KMS-11 (cell line): ENCODE measurements around the gene ACP2.

Experiments used
- H2AFZ ChIP-seq: fragments of 200-600 bp; sonication (generic); 2 replicates; pipeline ENCODE4 v1.6.1; 2016; ENCODE audit warnings: antibody characterized with exemption, mixed run types, low read depth
- H3K27ac ChIP-seq: fragments of 200-600 bp; sonication (generic); 2 replicates; pipeline ENCODE4 v1.6.1; 2016; ENCODE audit warnings: mild to moderate bottlenecking, mixed run types
- H3K27me3 ChIP-seq: fragments of 200-600 bp; sonication (generic); 2 replicates; pipeline ENCODE4 v1.6.1; 2017; ENCODE audit warnings: mild to moderate bottlenecking, low read depth, mixed run types, moderate library complexity; ENCODE audit not compliant: insufficient read depth
- H3K36me3 ChIP-seq: fragments of 200-600 bp; sonication (generic); 2 replicates; pipeline ENCODE4 v1.6.1; 2017; ENCODE audit warnings: mild to moderate bottlenecking, mixed run types; ENCODE audit not compliant: insufficient read depth
- H3K4me1 ChIP-seq: fragments of 200-600 bp; sonication (generic); 2 replicates; pipeline ENCODE4 v1.6.1; 2016; ENCODE audit warnings: mild to moderate bottlenecking, low read depth, mixed run types; ENCODE audit not compliant: poor library complexity, severe bottlenecking
- H3K4me2 ChIP-seq: fragments of 200-600 bp; sonication (generic); 2 replicates; pipeline ENCODE4 v1.7.0; 2016; ENCODE audit warnings: mild to moderate bottlenecking, mixed run types
- H3K4me3 ChIP-seq: fragments of 200-600 bp; sonication (generic); IDR thresholded peaks from 2 replicates; pipeline ENCODE4 v1.6.1; 2017; ENCODE audit warnings: low read depth, low read length, mixed read lengths; ENCODE audit not compliant: insufficient read depth
- H3K79me2 ChIP-seq: fragments of 200-600 bp; sonication (generic); 2 replicates; pipeline ENCODE4 v1.6.1; 2016; ENCODE audit warnings: low read depth, mixed run types; ENCODE audit not compliant: insufficient read depth
- H3K9ac ChIP-seq: fragments of 200-600 bp; sonication (generic); 2 replicates; pipeline ENCODE4 v1.6.1; 2016; ENCODE audit warnings: mild to moderate bottlenecking, mixed run types
- H4K20me1 ChIP-seq: fragments of 200-600 bp; sonication (generic); 2 replicates; pipeline ENCODE4 v1.6.1; 2016; ENCODE audit warnings: mild to moderate bottlenecking, mixed run types; ENCODE audit not compliant: insufficient read depth
- TF ChIP-seq, protein P1 (sequence below): fragments of 200-600 bp; sonication (generic); conservative IDR thresholded peaks from 2 replicates; pipeline ENCODE4 v1.6.1; 2017; ENCODE audit warnings: low read depth, mild to moderate bottlenecking, antibody characterized with exemption, low read length, moderate library complexity, mixed read lengths

ACP2 gene

DNA sequence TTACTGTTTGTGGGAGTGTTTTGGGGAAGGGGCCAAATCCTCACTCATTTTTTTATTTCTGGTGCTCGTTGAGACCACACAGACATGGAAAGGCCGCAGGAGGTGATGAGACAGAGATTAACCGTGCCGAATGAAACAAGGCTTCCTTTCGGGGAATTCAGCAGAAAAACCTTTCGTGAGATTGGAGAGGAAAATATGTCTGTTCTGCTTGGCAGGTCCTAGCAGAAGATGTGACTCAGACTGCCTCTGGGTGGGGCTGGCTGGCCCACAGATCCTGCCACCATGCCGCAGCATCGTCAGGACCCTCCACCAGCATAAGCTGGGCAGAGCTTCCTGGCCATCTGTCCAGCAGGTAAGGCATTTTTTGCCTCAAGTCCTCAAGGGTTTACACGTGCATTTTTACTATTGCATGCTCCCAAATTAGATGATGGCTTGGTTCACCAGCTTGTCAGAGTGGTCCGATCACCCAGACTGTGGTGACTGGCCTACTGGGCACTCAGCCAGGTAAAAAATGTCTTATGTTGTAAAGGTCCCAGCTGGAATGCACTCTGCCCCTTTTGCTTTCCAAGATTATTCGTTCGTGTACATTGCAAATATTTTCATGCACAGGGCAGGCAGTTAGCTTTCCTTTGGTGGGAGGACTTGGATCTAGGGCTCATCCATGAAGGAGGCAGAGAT, 32.4 kb downstream of the ACP2 start:
- Histone ChIP-seq H4K20me1 (no peaks in the 10 kb centered on the region), H3K27ac (peak overlapping the region; percentile 97; the same call in 1 of the 2 replicates), H3K79me2 (peaks cover 6% of the 10 kb centered on the region; the same call in 1 of the 2 replicates), H3K27me3 (no peaks in the 10 kb centered on the region), H3K4me3 (no peak overlapping the region), H3K4me2 (peak overlapping the region; percentile 97), H2AFZ (peak overlapping the region; percentile 98; the same call in 1 of the 2 replicates), H3K4me1 (peaks cover 16% of the 10 kb centered on the region), H3K36me3 (no peaks in the 10 kb centered on the region), H3K9ac (peak overlapping the region; percentile 96; the same call in 1 of the 2 replicates)
- TF ChIP-seq, protein P1, sequence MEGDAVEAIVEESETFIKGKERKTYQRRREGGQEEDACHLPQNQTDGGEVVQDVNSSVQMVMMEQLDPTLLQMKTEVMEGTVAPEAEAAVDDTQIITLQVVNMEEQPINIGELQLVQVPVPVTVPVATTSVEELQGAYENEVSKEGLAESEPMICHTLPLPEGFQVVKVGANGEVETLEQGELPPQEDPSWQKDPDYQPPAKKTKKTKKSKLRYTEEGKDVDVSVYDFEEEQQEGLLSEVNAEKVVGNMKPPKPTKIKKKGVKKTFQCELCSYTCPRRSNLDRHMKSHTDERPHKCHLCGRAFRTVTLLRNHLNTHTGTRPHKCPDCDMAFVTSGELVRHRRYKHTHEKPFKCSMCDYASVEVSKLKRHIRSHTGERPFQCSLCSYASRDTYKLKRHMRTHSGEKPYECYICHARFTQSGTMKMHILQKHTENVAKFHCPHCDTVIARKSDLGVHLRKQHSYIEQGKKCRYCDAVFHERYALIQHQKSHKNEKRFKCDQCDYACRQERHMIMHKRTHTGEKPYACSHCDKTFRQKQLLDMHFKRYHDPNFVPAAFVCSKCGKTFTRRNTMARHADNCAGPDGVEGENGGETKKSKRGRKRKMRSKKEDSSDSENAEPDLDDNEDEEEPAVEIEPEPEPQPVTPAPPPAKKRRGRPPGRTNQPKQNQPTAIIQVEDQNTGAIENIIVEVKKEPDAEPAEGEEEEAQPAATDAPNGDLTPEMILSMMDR, result no peak

DNA sequence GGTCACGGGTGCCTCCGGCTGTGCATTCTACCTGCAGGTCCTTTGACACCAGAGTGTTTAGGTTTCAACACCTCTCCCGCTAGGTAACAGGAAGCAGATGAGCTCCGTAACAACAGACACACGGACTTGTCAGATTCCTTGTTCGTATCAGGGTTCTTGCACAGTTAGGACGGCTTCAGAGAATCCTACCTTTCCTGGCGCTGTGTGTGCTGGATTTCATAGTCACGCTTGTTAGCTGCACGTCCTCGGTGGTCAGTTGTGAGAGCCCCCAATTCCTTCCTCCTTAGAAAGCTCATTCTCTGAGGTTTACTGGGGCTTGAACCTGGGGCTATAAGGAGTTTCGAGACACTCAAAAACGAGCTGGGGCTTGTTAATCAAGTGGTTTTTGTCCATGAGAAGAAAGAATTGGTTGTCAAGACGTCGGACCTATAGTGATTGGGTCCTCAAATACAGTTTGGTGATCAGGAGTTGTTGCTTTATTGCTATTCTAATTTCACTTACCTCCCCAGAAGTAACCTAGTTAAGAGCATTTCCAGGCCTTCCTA, 33.2 kb downstream of the ACP2 start:
- peaks cover 15% of the 10 kb centered on the region for H3K4me1 ChIP-seq
- H4K20me1 ChIP-seq, result no peaks in the 10 kb centered on the region
- no peaks in the 10 kb centered on the region for H3K27me3 ChIP-seq
- no peak overlapping the region for H3K4me3 ChIP-seq
- peak overlapping the region; percentile 96 for H3K9ac ChIP-seq
- TF ChIP-seq, protein P1, result no peak
- H3K4me2 ChIP-seq, result peak overlapping the region; percentile 97
- H3K79me2 ChIP-seq, result peaks cover 6% of the 10 kb centered on the region; the same call in 1 of the 2 replicates
- H3K36me3 ChIP-seq, result no peaks in the 10 kb centered on the region
- H3K27ac ChIP-seq, result peak overlapping the region; percentile 97
- peak overlapping the region; percentile 98 for H2AFZ ChIP-seq

DNA sequence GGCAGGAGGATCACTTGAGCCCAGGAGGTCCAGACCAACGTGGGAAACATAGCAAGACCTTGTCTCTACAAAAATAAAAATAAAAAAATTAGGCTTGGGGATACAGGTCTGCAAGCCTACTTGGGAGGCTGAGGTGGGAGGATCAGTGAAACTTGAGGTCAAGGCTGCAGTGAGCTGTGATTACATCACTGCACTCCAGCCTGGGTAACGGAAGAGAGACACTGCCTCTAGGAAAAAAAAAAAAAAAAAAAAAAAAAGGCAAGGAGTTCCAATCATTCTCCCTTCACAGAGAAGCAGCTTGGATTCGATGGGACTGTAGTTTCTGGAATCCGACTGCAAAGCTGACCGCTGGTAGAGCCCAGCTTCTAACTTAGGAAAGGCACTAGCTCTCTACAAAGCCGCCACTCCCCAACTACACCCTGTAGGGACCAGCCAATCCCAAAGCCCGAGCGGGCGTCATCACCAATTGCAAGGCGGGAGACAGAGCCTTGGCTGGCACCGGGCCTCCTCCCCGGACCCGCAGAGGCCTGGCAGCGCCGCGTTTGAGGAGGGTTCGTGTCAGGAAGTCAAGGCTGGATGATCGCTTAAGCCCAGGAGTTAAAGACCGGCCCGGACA, 34.6 kb downstream of the ACP2 start:
- Histone ChIP-seq H4K20me1 (no peaks in the 10 kb centered on the region), H3K36me3 (no peaks in the 10 kb centered on the region), H3K4me2 (peak overlapping the region; percentile 97; the same call in 1 of the 2 replicates), H3K4me3 (no peak overlapping the region), H3K4me1 (peaks cover 10% of the 10 kb centered on the region), H3K9ac (peak overlapping the region; percentile 96), H3K27me3 (no peaks in the 10 kb centered on the region), H2AFZ (peak overlapping the region; percentile 98), H3K79me2 (peaks cover 6% of the 10 kb centered on the region; the same call in 1 of the 2 replicates), H3K27ac (peak overlapping the region; percentile 44)
- TF ChIP-seq, protein P1, result no peak

DNA sequence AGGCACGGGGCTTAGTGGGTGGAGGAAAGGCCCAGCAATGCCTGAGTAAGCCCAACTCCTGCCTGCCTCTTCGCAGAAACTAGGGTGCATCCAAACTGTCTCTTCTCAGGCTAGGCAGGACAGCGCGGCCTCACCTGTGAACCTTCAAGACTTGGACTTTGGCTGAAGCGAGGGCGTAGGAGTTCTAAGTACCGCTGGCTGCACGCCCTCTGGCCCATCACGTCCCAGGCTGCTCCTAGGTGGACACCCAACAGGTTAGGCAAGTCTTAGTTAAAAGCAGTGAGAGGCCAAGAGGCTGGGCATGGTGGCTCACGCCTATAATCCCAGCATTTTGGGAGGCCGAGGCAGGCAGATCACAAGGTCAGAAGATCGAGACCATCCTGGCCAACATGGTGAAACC, 35.7 kb downstream of the ACP2 start:
- Histone ChIP-seq H2AFZ (no peak overlapping the region), H3K27ac (no peak overlapping the region), H3K79me2 (peaks cover 6% of the 10 kb centered on the region; the same call in 1 of the 2 replicates), H3K36me3 (no peaks in the 10 kb centered on the region), H3K9ac (no peak overlapping the region), H3K4me2 (no peak overlapping the region), H4K20me1 (no peaks in the 10 kb centered on the region), H3K4me3 (no peak overlapping the region), H3K27me3 (no peaks in the 10 kb centered on the region), H3K4me1 (peaks cover 10% of the 10 kb centered on the region)
- TF ChIP-seq, protein P1, result no peak
